Stomach (tissue), 9 donors: Measurements from ENCODE around the gene ARHGAP15. TPM values are rescaled to one million over a fixed set of nuclear protein-coding genes. Genes with fewer than 3 reads are reported as not detected.

Source experiments
- DNase-seq, 2 donors: peaks; one replicate each; pipeline versions ENCODE4 v3.0.0 to v3.0.0-alpha.2; 2013 to 2019
- H3K27ac ChIP-seq, 5 donors: fragments of 200-600 bp in 4 of 5; sonication (generic) in 4 of 5; one replicate each; pipeline ENCODE4 v1.5.1; 2013 to 2019; ENCODE audit warnings: mild to moderate bottlenecking in 1 of 5, moderate library complexity in 1 of 5
- H3K27me3 ChIP-seq, 3 donors: fragments of 200-600 bp; sonication (generic); one replicate each; pipeline ENCODE4 v1.5.1; 2017 to 2019; ENCODE audit warnings: mixed run types in 1 of 3
- H3K36me3 ChIP-seq, 4 donors: fragments of 200-600 bp; sonication (generic); 1 replicate in 3 of 4; 2 replicates in 1 of 4; pipeline ENCODE4 v1.5.1; 2016 to 2019
- H3K4me1 ChIP-seq, 4 donors: fragments of 200-600 bp; sonication (generic); one replicate each; pipeline ENCODE4 v1.5.1; 2016 to 2019
- H3K4me3 ChIP-seq, 4 donors: fragments of 200-600 bp; sonication (generic) in 3 of 4; one replicate each; pipeline ENCODE4 v1.5.1; 2016 to 2019; ENCODE audit warnings: mild to moderate bottlenecking in 1 of 4
- H3K9me3 ChIP-seq, 4 donors: fragments of 200-600 bp; sonication (generic); one replicate each; pipeline ENCODE4 v1.5.1; 2016 to 2019
- CTCF ChIP-seq, 7 experiments: fragments of 450-650 bp in 4 of 7; fragments of 200-600 bp in 3 of 7; sonication (generic) in 3 of 7; IDR thresholded peaks; one replicate each; pipeline ENCODE4 v1.5.1; 2016 to 2019; ENCODE audit warnings: antibody characterized with exemption in 7 of 7, control low read depth in 2 of 7, mild to moderate bottlenecking in 1 of 7
- EP300 ChIP-seq: sonication (generic); formaldehyde crosslinking; IDR thresholded peaks from one replicate; pipeline ENCODE4 v1.6.1; 2017; ENCODE audit warnings: antibody characterized with exemption
- POLR2A ChIP-seq, 4 donors: fragments of 450-650 bp; IDR thresholded peaks; one replicate each; pipeline ENCODE4 v1.6.1; 2016; ENCODE audit warnings: antibody characterized with exemption in 4 of 4, control low read depth in 2 of 4, mild to moderate bottlenecking in 1 of 4, moderate library complexity in 1 of 4
- POLR2AphosphoS5 ChIP-seq, 3 donors: sonication (generic); formaldehyde crosslinking; IDR thresholded peaks; one replicate each; pipeline ENCODE4 v1.6.1; 2016; ENCODE audit warnings: antibody characterized with exemption in 3 of 3
- WGBS, 5 donors: extraction: QIAGEN DNeasy Blood & Tissue Kit in 3 of 5; methylation state at CpG; one replicate each; pipeline versions ENCODE4 v1.1.5 to v1.1.7; 2013 to 2018; 5-methylcytosine and 5-hydroxymethylcytosine counted together
- intact Hi-C: fragments of 100-400 bp; cut with DNase I; formaldehyde crosslinking; loops from one replicate; pipeline ENCODE4 v1.15.1; 2023; ENCODE audit warnings: low total_unique reads
- polyA plus RNA-seq, 3 donors: library from polyadenylated mRNA; stranded (reverse); fragments of 200-250 nt; gene quantifications; one replicate each; pipeline ENCODE4 v1.2.3, GENCODE V29; 2013
- total RNA-seq, 5 donors: library from RNA; depleted of rRNA; stranded (reverse); fragments of >200 nt; gene quantifications; one replicate each; pipeline versions ENCODE4 v1.1.0 to v1.2.3, GENCODE V29; 2014 to 2016
- donor health status: healthy with polysubstance abuse.
- donor health status: Bipolar disorder and iron deficiency.
- donor health status: healthy.

ARHGAP15 gene
- total and polyA plus RNA-seq, 8 donors = 1.8 to 66.3 (median 6.8) TPM; not detected in 1

GRCh38 chr2:143229952-143230351, 100.7 kb downstream of the ARHGAP15 start:
- Histone ChIP-seq H3K4me1 (no peaks in the 10 kb centered on the region), H3K36me3 (no peaks in the 10 kb centered on the region), H3K9me3 (peaks cover 0 to 21% (median 13%) of the 10 kb centered on the region in 4 donors), H3K27me3 (no peaks in the 10 kb centered on the region), H3K27ac (no peak overlapping the region), H3K4me3 (no peak overlapping the region)
- no peak for TF ChIP-seq CTCF (IDR thresholded peaks at IDR 0.05)
- TF ChIP-seq POLR2AphosphoS5 (IDR thresholded peaks at IDR 0.05) = no peak
- no peak for TF ChIP-seq POLR2A (IDR thresholded peaks at IDR 0.05)
- TF ChIP-seq EP300 = no peak
- intact Hi-C loops = no loop called here
- 37 to 52% (median 42%) methylated on average over 2 of the region's 2 CpGs for WGBS, 5 donors
- DNase-seq = no peak

- intact Hi-C loops = no loop called here
- Histone ChIP-seq H3K27me3 (no peaks in the 10 kb centered on the region), H3K27ac (no peak overlapping the region), H3K36me3 (no peaks in the 10 kb centered on the region), H3K9me3 (peaks cover 0 to 21% (median 13%) of the 10 kb centered on the region in 4 donors), H3K4me1 (no peaks in the 10 kb centered on the region), H3K4me3 (no peak overlapping the region)
- DNase-seq = no peak
- 54 to 70% (median 64%) methylated on average over 3 of the region's 3 CpGs for WGBS, 5 donors
- TF ChIP-seq POLR2A (IDR thresholded peaks at IDR 0.05) (no peak), POLR2AphosphoS5 (IDR thresholded peaks at IDR 0.05) (no peak), CTCF (IDR thresholded peaks at IDR 0.05) (no peak), EP300 (no peak)
Measured at GRCh38 chr2:143230506-143231253, 101.5 kb downstream of the ARHGAP15 start.

GRCh38 chr2:143231254-143231645, 102.0 kb downstream of the ARHGAP15 start:
- 35 to 94% (median 86%) methylated on average over 1 of the region's 1 CpG for WGBS, 5 donors
- Histone ChIP-seq H3K27ac (no peak overlapping the region), H3K9me3 (peaks cover 0 to 21% (median 13%) of the 10 kb centered on the region in 4 donors), H3K4me3 (no peak overlapping the region), H3K4me1 (no peaks in the 10 kb centered on the region), H3K36me3 (no peaks in the 10 kb centered on the region), H3K27me3 (no peaks in the 10 kb centered on the region)
- TF ChIP-seq POLR2A (IDR thresholded peaks at IDR 0.05) (no peak), CTCF (IDR thresholded peaks at IDR 0.05) (no peak), POLR2AphosphoS5 (IDR thresholded peaks at IDR 0.05) (no peak), EP300 (no peak)
- intact Hi-C loops = no loop called here
- no peak for DNase-seq

- intact Hi-C loops = no loop called here
- H3K36me3 ChIP-seq = no peaks in the 10 kb centered on the region
- no peaks in the 10 kb centered on the region for H3K4me1 ChIP-seq
- H3K27ac ChIP-seq = no peak overlapping the region
- TF ChIP-seq POLR2A (IDR thresholded peaks at IDR 0.05) (no peak), CTCF (IDR thresholded peaks at IDR 0.05) (no peak), POLR2AphosphoS5 (IDR thresholded peaks at IDR 0.05) (no peak), EP300 (no peak)
- H3K4me3 ChIP-seq = no peak overlapping the region
- WGBS, 5 donors = 75 to 83% (median 80%) methylated on average over 8 of the region's 8 CpGs
- no peak for DNase-seq
- peaks cover 0 to 17% (median 11%) of the 10 kb centered on the region in 4 donors for H3K9me3 ChIP-seq
- H3K27me3 ChIP-seq = no peaks in the 10 kb centered on the region
Measured at GRCh38 chr2:143237146-143237777, 108.0 kb downstream of the ARHGAP15 start.
